ENCODE results near the gene CALML5.

CALML5 gene

GRCh38 chr10:5453749-5454489 is 45.5 kb downstream of the CALML5 start:
- CTCF ChIA-PET = interaction anchor here (0.5 to 0.7 kb wide), 2 partner anchors 10 to 19 kb away, joined by 3 to 4 read pairs; no protein-coding TSS in a partner anchor
- Histone ChIP-seq H3K36me3 (ENCODE audit: control insufficient read depth in 2 of 2, insufficient read depth in 1 of 2, low read length in 2 of 2) (peaks cover 43 to 70% of the 10 kb centered on the region in 2 experiments), H3K4me3 (ENCODE audit: low read depth, low read length) (no peak overlapping the region), H3K27ac (ENCODE audit: extremely low read depth, low read depth, low read length) (no peak overlapping the region), H3K9me3 (ENCODE audit: control insufficient read depth, insufficient read depth, low read depth, low read length) (no peaks in the 10 kb centered on the region), H3K4me1 (ENCODE audit: control insufficient read depth, insufficient read depth, low read length) (no peaks in the 10 kb centered on the region)
- POLR2A ChIA-PET = no interaction called here
- TF ChIP-seq ZIC2 (tag by site-specific recombination; IDR thresholded peaks at IDR 0.05) (no peak), YY1 (tag by site-specific recombination; IDR thresholded peaks at IDR 0.05) (no peak), ZNF791 (tag by site-specific recombination; IDR thresholded peaks at IDR 0.05) (no peak)

- TF ChIP-seq EGR2 (tag by site-specific recombination; IDR thresholded peaks at IDR 0.05; ENCODE audit: low read depth) (no peak), KLF10 (tag by site-specific recombination; IDR thresholded peaks at IDR 0.05) (no peak), MYNN (tag by site-specific recombination; IDR thresholded peaks at IDR 0.05; ENCODE audit: borderline replicate concordance) (no peak), ZNF843 (tag by site-specific recombination; IDR thresholded peaks at IDR 0.05) (no peak), AEBP2 (tag by site-specific recombination; IDR thresholded peaks at IDR 0.05; ENCODE audit: borderline replicate concordance) (no peak), ZNF521 (tag by site-specific recombination; IDR thresholded peaks at IDR 0.05) (no peak), ZNF585B (tag by site-specific recombination; IDR thresholded peaks at IDR 0.05) (no peak), ZNF239 (tag by site-specific recombination; IDR thresholded peaks at IDR 0.05) (no peak), GLIS1 (tag by site-specific recombination; IDR thresholded peaks at IDR 0.05) (no peak), ZNF10 (tag by site-specific recombination; IDR thresholded peaks at IDR 0.05) (no peak), BCL11A (tag by site-specific recombination; IDR thresholded peaks at IDR 0.05; ENCODE audit: low read depth) (no peak)
- H3K4me1 ChIP-seq (ENCODE audit: control insufficient read depth, insufficient read depth, low read length) = peaks cover 12% of the 10 kb centered on the region; the same call in 1 of the 2 replicates
- ChIA-PET POLR2A (no interaction called here), CTCF (interaction anchor here (0.6 kb wide), 1 partner anchor 10 kb away, joined by 4 read pairs; no protein-coding TSS in a partner anchor)
- H3K36me3 ChIP-seq (ENCODE audit: control insufficient read depth in 2 of 2, insufficient read depth in 1 of 2, low read length in 2 of 2) = peaks cover 24 to 40% of the 10 kb centered on the region in 2 experiments
- no peaks in the 10 kb centered on the region for H3K9me3 ChIP-seq (ENCODE audit: control insufficient read depth, insufficient read depth, low read depth, low read length)
- no peak overlapping the region for H3K27ac ChIP-seq (ENCODE audit: extremely low read depth, low read depth, low read length)
- no peak overlapping the region for H3K4me3 ChIP-seq (ENCODE audit: low read depth, low read length)
These were observed 48.6 kb downstream of the CALML5 start for GRCh38 chr10:5450605-5451384.

- CTCF ChIA-PET = interaction anchor here (0.7 kb wide), 1 partner anchor 8 kb away, joined by 3 read pairs; no protein-coding TSS in a partner anchor
- H3K9me3 ChIP-seq (ENCODE audit: control insufficient read depth, insufficient read depth, low read depth, low read length) = no peaks in the 10 kb centered on the region
- peaks cover 18 to 30% of the 10 kb centered on the region in 2 experiments for H3K36me3 ChIP-seq (ENCODE audit: control insufficient read depth in 2 of 2, insufficient read depth in 1 of 2, low read length in 2 of 2)
- TF ChIP-seq PRDM1 (tag by site-specific recombination; IDR thresholded peaks at IDR 0.05) (no peak), ZNF404 (tag by site-specific recombination; IDR thresholded peaks at IDR 0.05) (no peak), ZNF626 (tag by site-specific recombination; IDR thresholded peaks at IDR 0.05) (no peak), KLF16 (tag by site-specific recombination; IDR thresholded peaks at IDR 0.05) (no peak), ZFP37 (tag by site-specific recombination; IDR thresholded peaks at IDR 0.05) (no peak), ZNF76 (tag by site-specific recombination; IDR thresholded peaks at IDR 0.05; ENCODE audit: borderline replicate concordance, low read depth) (no peak), ZNF292 (tag by site-specific recombination; IDR thresholded peaks at IDR 0.05; ENCODE audit: borderline replicate concordance, low read depth) (no peak), SALL2 (tag by site-specific recombination; IDR thresholded peaks at IDR 0.05; ENCODE audit: borderline replicate concordance) (no peak), ZNF223 (tag by site-specific recombination; IDR thresholded peaks at IDR 0.05) (no peak), ZNF121 (tag by site-specific recombination; IDR thresholded peaks at IDR 0.05) (no peak), ZNF544 (tag by site-specific recombination; IDR thresholded peaks at IDR 0.05) (no peak), ZNF571 (tag by site-specific recombination; IDR thresholded peaks at IDR 0.05) (no peak), SETDB1 (IDR thresholded peaks at IDR 0.05; ENCODE audit: insufficient read length, low read length) (no peak), ZNF112 (tag by site-specific recombination; IDR thresholded peaks at IDR 0.05) (no peak), ZNF521 (tag by site-specific recombination; IDR thresholded peaks at IDR 0.05) (no peak), ZNF707 (tag by site-specific recombination; IDR thresholded peaks at IDR 0.05) (no peak)
These were observed 49.5 kb downstream of the CALML5 start for GRCh38 chr10:5449823-5450222.

More at GRCh38 chr10:5449823-5450222, 49.5 kb downstream of the CALML5 start:
- H3K4me1 ChIP-seq (ENCODE audit: control insufficient read depth, insufficient read depth, low read length) = peaks cover 13% of the 10 kb centered on the region; the same call in 1 of the 2 replicates
- POLR2A ChIA-PET = no interaction called here
- no peak overlapping the region for H3K4me3 ChIP-seq (ENCODE audit: low read depth, low read length)
- H3K27ac ChIP-seq (ENCODE audit: extremely low read depth, low read depth, low read length) = no peak overlapping the region
